SK-N-MC (cell line): ENCODE results near the gene AHCYL1.

Experiments
- EZH2 ChIP-seq: fragments of 200-600 bp; sonication (generic); IDR thresholded peaks from one replicate; pipeline ENCODE4 v1.6.1; 2017; ENCODE audit warnings: antibody characterized with exemption
- FOXP2 ChIP-seq: optimal IDR thresholded peaks from 2 replicates; pipeline ENCODE3; 2011; ENCODE audit warnings: mild to moderate bottlenecking, moderate library complexity; ENCODE audit not compliant: insufficient read depth; ENCODE audit errors: extremely low read length, control extremely low read depth
- POLR2AphosphoS5 ChIP-seq: IDR thresholded peaks from 2 replicates; pipeline ENCODE4 v1.6.1; 2012; ENCODE audit warnings: mild to moderate bottlenecking, low read depth, low read length, borderline replicate concordance

DNA sequence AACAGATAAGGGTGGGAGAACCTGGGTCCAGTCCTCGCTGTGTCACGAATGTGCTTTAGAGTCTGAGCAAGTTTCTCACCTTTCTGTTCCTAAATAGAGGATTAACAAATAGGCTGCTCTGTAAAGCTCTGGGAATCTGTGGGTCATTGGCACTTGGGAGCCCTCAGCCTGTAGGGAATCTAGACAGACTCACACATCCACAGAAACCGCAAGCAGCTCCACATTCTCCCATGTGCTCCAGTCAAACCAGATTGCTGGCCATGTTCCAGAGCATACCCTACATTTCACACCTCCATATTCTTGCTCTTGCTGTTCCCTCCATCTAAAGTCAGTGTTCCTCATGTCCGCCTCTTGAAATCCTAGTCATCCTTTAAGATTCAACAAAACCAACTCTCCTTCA lies 7.8 kb upstream of the AHCYL1 start:
- no peak for TF ChIP-seq POLR2AphosphoS5
- TF ChIP-seq EZH2, result no peak
- TF ChIP-seq FOXP2, result no peak
